ENCODE measurements around the gene NEURL1. TPM values are rescaled to one million over a fixed set of nuclear protein-coding genes. Genes with fewer than 3 reads are reported as not detected.

The NEURL1 gene
- total and polyA plus RNA-seq, 10 of the 15 experiments (the other 5 are each of a cell fraction or from before 2014, with no cell fraction given), result 0.02 to 0.05 (median 0.05) TPM; not detected in 6

GRCh38 chr10:103470761-103471653 is 22.5 kb upstream of the NEURL1 start (continued):
- TF ChIP-seq E2F4 (IDR thresholded peaks at IDR 0.05; ENCODE audit: low read depth, low read length), result no peak
- peak; percentile 46 to 53; a peak in 3 of 4 replicates for TF ChIP-seq BHLHE40 (IDR thresholded peaks at IDR 0.05; ENCODE audit: borderline replicate concordance in 1 of 2, low read depth in 2 of 2, low read length in 1 of 2)
- TF ChIP-seq KLF5 (IDR thresholded peaks at IDR 0.05; ENCODE audit: partially characterized antibody), result peak; percentile 24
- TF ChIP-seq MEF2A (IDR thresholded peaks at IDR 0.05; ENCODE audit: insufficient read depth, low read depth, low read length), result peak; percentile 69; the same call in 1 of the 2 replicates

GRCh38 chr10:103472005-103472404 is 21.5 kb upstream of the NEURL1 start:
- SMC1A ChIA-PET (ENCODE audit: uncharacterized antibody, unreplicated experiment), result interaction anchor here (0.7 to 9.8 kb wide), 15 partner anchors 9 to 111 kb away, joined by 3 to 124 read pairs (median 3); partner anchors contain the start of genes ATP5MK, CALHM2 and PDCD11
- no peak for TF ChIP-seq ZBTB11 (CRISPR knock-in tag; IDR thresholded peaks at IDR 0.05)
- no peak for TF ChIP-seq SREBF2 (IDR thresholded peaks at IDR 0.05; ENCODE audit: low read length)
- no peak for TF ChIP-seq USF2 (IDR thresholded peaks at IDR 0.05; ENCODE audit: borderline replicate concordance, low read depth, low read length)
- no peak; the same call in 1 of the 2 replicates for TF ChIP-seq POLR2AphosphoS5 (IDR thresholded peaks at IDR 0.05; ENCODE audit: low read length)
- no peak for TF ChIP-seq NR2F1 (conservative IDR thresholded peaks at IDR 0.05)
- TF ChIP-seq NKRF (conservative IDR thresholded peaks at IDR 0.05), result no peak
- 0 out of 2 replicates have a peak, but pooled peaks have one; percentile 36 for TF ChIP-seq POLR2AphosphoS2 (IDR thresholded peaks at IDR 0.05; ENCODE audit: low read depth, low read length)
- no peak for TF ChIP-seq IRF4 (IDR thresholded peaks at IDR 0.05; ENCODE audit: low read depth, low read length)

More at GRCh38 chr10:103472005-103472404, 21.5 kb upstream of the NEURL1 start:
- Histone ChIP-seq H4K20me1 (ENCODE audit: control insufficient read depth, insufficient read depth) (no peaks in the 10 kb centered on the region), H3K9me3 (replicated peaks; ENCODE audit: control insufficient read depth, insufficient read depth, low read length) (no peaks in the 10 kb centered on the region), H3K4me1 (ENCODE audit: control insufficient read depth, insufficient read depth, low read length) (peaks cover 68% of the 10 kb centered on the region), H3K27me3 (replicated peaks in 1 of 2; ENCODE audit: control insufficient read depth in 2 of 2, insufficient read depth in 2 of 2, low read length in 1 of 2) (no peaks in the 10 kb centered on the region), H3K79me2 (ENCODE audit: control insufficient read depth, insufficient read depth, low read length) (no peaks in the 10 kb centered on the region), H3K4me3 (peak overlapping the region; percentile 62), H2AFZ (ENCODE audit: control insufficient read depth, low read depth, low read length) (peak overlapping the region; percentile 29), H3K27ac (ENCODE audit: control insufficient read depth, insufficient read depth) (peak overlapping the region; percentile 93), H3K4me2 (ENCODE audit: control insufficient read depth, insufficient read depth) (peak overlapping the region; percentile 81), H3K9ac (ENCODE audit: control insufficient read depth, insufficient read depth, low read length) (peak overlapping the region; percentile 84), H3K36me3 (ENCODE audit: control insufficient read depth in 2 of 2, insufficient read depth in 2 of 2, low read length in 1 of 2) (no peaks in the 10 kb centered on the region)
- no peak for DNase-seq (ENCODE audit: low read depth, low spot score)
- POLR2A ChIA-PET, result interaction anchor here (1.2 to 9.3 kb wide), 5 partner anchors 13 to 279 kb away, joined by 3 to 144 read pairs (median 13); partner anchors contain the start of genes CALHM1, CALHM2 and NT5C2
- CTCF ChIA-PET, result interaction anchor here (0.9 to 10.6 kb wide), 10 partner anchors 10 to 121 kb away, joined by 3 to 195 read pairs (median 4); partner anchors contain the start of gene CALHM2
- RAD21 ChIA-PET (ENCODE audit: unreplicated experiment), result interaction anchor here (1.1 to 3.8 kb wide), 9 partner anchors 9 to 75 kb away, joined by 3 to 56 read pairs (median 6); partner anchors contain the start of genes ATP5MK, CALHM1, CALHM2 and PDCD11
- intact Hi-C loops (cut with micrococcal nuclease; ENCODE audit: unreplicated experiment) (loop anchor here (5.0 kb wide), 1 partner anchor 105 kb away; the partner anchor contains the start of gene TAF5), in situ Hi-C loops (cut with MboI) (no loop called here)
- no TSS peak for BruUV-seq (replicated peaks)
- ATAC-seq, result peak; percentile 51
- 8% methylated on average over 2 of the region's 2 CpGs for WGBS (ENCODE audit: insufficient coverage, insufficient replicate concordance, low lambda C conversion rate, missing lambda C conversion rate)
- FAIRE-seq, result peak; percentile 13

Measured in GM12878 (cell line).